ENCODE measurements around the gene RGS2. TPM values are rescaled to one million over a fixed set of nuclear protein-coding genes. Genes with fewer than 3 reads are reported as not detected.

Gene RGS2
- total RNA-seq, result 1 to 10 TPM; 6.2 TPM

GRCh38 chr1:192808518-192809306 is at the start of gene RGS2:
Gene RGS2 (plus strand): TSS chr1:192809039. CDS start chr1:192809072, 33 bp downstream.
- ChIA-PET POLR2A (interaction anchor here (2.0 kb wide), 1 partner anchor 250 kb away, joined by 8 read pairs; the partner anchor contains the start of genes RO60 and UCHL5), CTCF (interaction anchor here (1.9 kb wide), 1 partner anchor 250 kb away, joined by 7 read pairs; the partner anchor contains the start of genes RO60 and UCHL5)

GRCh38 chr1:192759104-192759503 is 49.7 kb upstream of the RGS2 start:
- ChIA-PET POLR2A (no interaction called here), CTCF (no interaction called here)

- POLR2A ChIA-PET, result no interaction called here
Measured at GRCh38 chr1:192762265-192762664, 46.6 kb upstream of the RGS2 start.

GRCh38 chr1:192763243-192763642 is 45.6 kb upstream of the RGS2 start:
- POLR2A ChIA-PET, result interaction anchor here (0.6 kb wide), 1 partner anchor 229 kb away, joined by 7 read pairs; no protein-coding TSS in a partner anchor

More at GRCh38 chr1:192762265-192762664, 46.6 kb upstream of the RGS2 start:
- CTCF ChIA-PET, result no interaction called here

GRCh38 chr1:192763756-192764155 is 45.1 kb upstream of the RGS2 start:
- CTCF ChIA-PET, result no interaction called here
- POLR2A ChIA-PET, result no interaction called here

More at GRCh38 chr1:192763243-192763642, 45.6 kb upstream of the RGS2 start:
- CTCF ChIA-PET, result no interaction called here

- CTCF ChIA-PET, result no interaction called here
- POLR2A ChIA-PET, result no interaction called here
Measured at GRCh38 chr1:192764675-192765074, 44.2 kb upstream of the RGS2 start.

GRCh38 chr1:192766009-192766625 is 42.7 kb upstream of the RGS2 start:
- POLR2A ChIA-PET, result no interaction called here
- CTCF ChIA-PET, result no interaction called here

- POLR2A ChIA-PET, result no interaction called here
- CTCF ChIA-PET, result no interaction called here
Measured at GRCh38 chr1:192766876-192767275, 42.0 kb upstream of the RGS2 start.

GRCh38 chr1:192767798-192768197 is 41.0 kb upstream of the RGS2 start:
- POLR2A ChIA-PET, result no interaction called here
- CTCF ChIA-PET, result no interaction called here

GRCh38 chr1:192768463-192768862 is 40.4 kb upstream of the RGS2 start:
- ChIA-PET CTCF (no interaction called here), POLR2A (no interaction called here)

- ChIA-PET CTCF (no interaction called here), POLR2A (no interaction called here)
Measured at GRCh38 chr1:192771341-192771740, 37.5 kb upstream of the RGS2 start.

- POLR2A ChIA-PET, result no interaction called here
- CTCF ChIA-PET, result no interaction called here
Measured at GRCh38 chr1:192775631-192776030, 33.2 kb upstream of the RGS2 start.

- CTCF ChIA-PET, result no interaction called here
- POLR2A ChIA-PET, result no interaction called here
Measured at GRCh38 chr1:192776206-192776605, 32.6 kb upstream of the RGS2 start.

- ChIA-PET CTCF (no interaction called here), POLR2A (no interaction called here)
Measured at GRCh38 chr1:192776998-192777397, 31.8 kb upstream of the RGS2 start.

- CTCF ChIA-PET, result no interaction called here
- POLR2A ChIA-PET, result no interaction called here
Measured at GRCh38 chr1:192783791-192784190, 25.0 kb upstream of the RGS2 start.

- ChIA-PET POLR2A (no interaction called here), CTCF (no interaction called here)
Measured at GRCh38 chr1:192784397-192784796, 24.4 kb upstream of the RGS2 start.

GRCh38 chr1:192786576-192786975 is 22.3 kb upstream of the RGS2 start:
- CTCF ChIA-PET, result no interaction called here
- POLR2A ChIA-PET, result no interaction called here

GRCh38 chr1:192787914-192788585 is 20.8 kb upstream of the RGS2 start:
- POLR2A ChIA-PET, result no interaction called here
- CTCF ChIA-PET, result no interaction called here

GRCh38 chr1:192789871-192790270 is 19.0 kb upstream of the RGS2 start:
- CTCF ChIA-PET, result no interaction called here

GRCh38 chr1:192792628-192793027 is 16.2 kb upstream of the RGS2 start:
- CTCF ChIA-PET, result no interaction called here
- POLR2A ChIA-PET, result no interaction called here

More at GRCh38 chr1:192789871-192790270, 19.0 kb upstream of the RGS2 start:
- POLR2A ChIA-PET, result no interaction called here
